Neural cell (in vitro differentiated cells): ENCODE data around the gene ADIPOQ. TPM values are rescaled to one million over a fixed set of nuclear protein-coding genes. Genes with fewer than 3 reads are reported as not detected.
"Not testable (repeated sequence)": the region's sequence is repeated elsewhere in the genome, so short reads cannot be mapped to it uniquely, and the experiment has no call there.

Experiments
- H2AFZ ChIP-seq: fragments of 200-600, 300-800 bp; sonication (generic), shearing (Covaris generic); 2 replicates; pipeline ENCODE4 v1.6.0; 2014; ENCODE audit warnings: low read depth, mild to moderate bottlenecking, antibody characterized with exemption, low read length, moderate library complexity
- H3F3A ChIP-seq: fragments of 200-600 bp; shearing (Covaris generic); 2 replicates; pipeline ENCODE4 v1.6.1; 2016; ENCODE audit warnings: mild to moderate bottlenecking, moderate library complexity, mixed read lengths, antibody characterized with exemption, low read length; ENCODE audit not compliant: insufficient read depth, poor library complexity, severe bottlenecking
- H3K27ac ChIP-seq: fragments of 200-600, 300-800 bp; sonication (generic), shearing (Covaris generic); 2 replicates; pipeline ENCODE4 v1.5.1; 2014; ENCODE audit warnings: mild to moderate bottlenecking, low read length, moderate library complexity
- H3K27me3 ChIP-seq: fragments of 300-800, 200-600 bp; sonication (generic), shearing (Covaris generic); 2 replicates; pipeline ENCODE4 v1.6.0; 2014; ENCODE audit warnings: mild to moderate bottlenecking, low read depth, low read length, moderate library complexity; ENCODE audit not compliant: insufficient read depth
- H3K36me3 ChIP-seq: fragments of 300-800, 200-600 bp; sonication (generic), shearing (Covaris generic); 2 replicates; pipeline ENCODE4 v1.5.1; 2014; ENCODE audit warnings: mild to moderate bottlenecking, antibody characterized with exemption, low read length, moderate library complexity; ENCODE audit not compliant: insufficient read depth
- H3K4me2 ChIP-seq: fragments of 300-800, 200-600 bp; sonication (generic), shearing (Covaris generic); 2 replicates; pipeline ENCODE4 v1.6.0; 2014; ENCODE audit warnings: mild to moderate bottlenecking, low read length
- H3K4me3 ChIP-seq: fragments of 300-800, 200-600 bp; sonication (generic), shearing (Covaris generic); 2 replicates; pipeline ENCODE4 v1.5.1; 2014; ENCODE audit warnings: mild to moderate bottlenecking, low read length, moderate library complexity
- H3K79me2 ChIP-seq: fragments of 200-600 bp; shearing (Covaris generic); replicated peaks from 2 replicates; pipeline ENCODE4 v1.6.0; 2014; ENCODE audit warnings: mild to moderate bottlenecking, low read length, moderate library complexity; ENCODE audit not compliant: insufficient read depth
- H3K9ac ChIP-seq: fragments of 300-800, 200-600 bp; sonication (generic), shearing (Covaris generic); 2 replicates; pipeline ENCODE4 v1.6.1; 2016; ENCODE audit warnings: mild to moderate bottlenecking, low read length, mixed read lengths
- H3K9me2 ChIP-seq: fragments of 200-600 bp; shearing (Covaris generic); 2 replicates; pipeline ENCODE4 v1.6.1; 2016; ENCODE audit warnings: mild to moderate bottlenecking, low read length, mixed read lengths; ENCODE audit not compliant: insufficient read depth
- H3K9me3 ChIP-seq: fragments of 200-600, 300-800 bp; sonication (generic), shearing (Covaris generic); 2 replicates; pipeline ENCODE4 v1.6.1; 2016; ENCODE audit warnings: mild to moderate bottlenecking, mixed run types, low read length, moderate library complexity, mixed read lengths
- H4K20me1 ChIP-seq: fragments of 200-600 bp; shearing (Covaris generic); 2 replicates; pipeline ENCODE4 v1.6.1; 2016; ENCODE audit warnings: mild to moderate bottlenecking, mixed run types; ENCODE audit not compliant: insufficient read depth
- EP300 ChIP-seq: fragments of 450-650 bp; conservative IDR thresholded peaks from 2 replicates; pipeline ENCODE4 v1.6.1; 2014; ENCODE audit warnings: antibody characterized with exemption, mild to moderate bottlenecking, moderate library complexity; ENCODE audit not compliant: poor library complexity, severe bottlenecking
- EZH2 ChIP-seq: fragments of 200-600, 300-800 bp; shearing (Covaris generic), sonication (generic); IDR thresholded peaks from 2 replicates; pipeline ENCODE4 v1.6.1; 2014; ENCODE audit warnings: antibody characterized with exemption, low read length, borderline replicate concordance, mild to moderate bottlenecking; ENCODE audit not compliant: insufficient read depth, poor library complexity, severe bottlenecking
- MXI1 ChIP-seq: fragments of 450-650 bp; conservative IDR thresholded peaks from 2 replicates; pipeline ENCODE4 v1.6.1; 2014; ENCODE audit warnings: antibody characterized with exemption, mild to moderate bottlenecking; ENCODE audit not compliant: poor library complexity, severe bottlenecking
- POLR2AphosphoS5 ChIP-seq: IDR thresholded peaks from 2 replicates; pipeline ENCODE4 v1.6.1; 2012
- RAD21 ChIP-seq: fragments of 450-650 bp; conservative IDR thresholded peaks from 2 replicates; pipeline ENCODE4 v1.6.1; 2014; ENCODE audit warnings: antibody characterized with exemption, mild to moderate bottlenecking, moderate library complexity
- REST ChIP-seq: IDR thresholded peaks from 2 replicates; pipeline ENCODE4 v1.6.1; 2012; ENCODE audit warnings: borderline replicate concordance
- SMC3 ChIP-seq: fragments of 450-650 bp; conservative IDR thresholded peaks from 2 replicates; pipeline ENCODE4 v1.6.1; 2014; ENCODE audit warnings: antibody characterized with exemption, mild to moderate bottlenecking, moderate library complexity; ENCODE audit not compliant: poor library complexity
- TAF1 ChIP-seq: IDR thresholded peaks from 2 replicates; pipeline ENCODE4 v1.6.1; 2012; ENCODE audit warnings: low read depth
- polyA plus RNA-seq: library from polyadenylated mRNA; depleted of rRNA; stranded (reverse); fragments of >200 nt; gene quantifications from 2 replicates; pipeline ENCODE4 v1.2.3, GENCODE V29; 2014
- TF ChIP-seq, protein P1 (sequence below): fragments of 450-650 bp; IDR thresholded peaks from 2 replicates; pipeline ENCODE4 v1.5.1; 2014; ENCODE audit warnings: antibody characterized with exemption, mild to moderate bottlenecking, moderate library complexity; ENCODE audit not compliant: poor library complexity, severe bottlenecking

ADIPOQ gene
- polyA plus RNA-seq, 1 donor from 2014 or later, result not detected

GRCh38 chr3:186854954-186855353 is 12.4 kb downstream of the ADIPOQ start:
- Histone ChIP-seq H3K27me3 (no peaks in the 10 kb centered on the region), H3K9ac (no peak overlapping the region), H3K4me2 (no peak overlapping the region), H3K27ac (no peak overlapping the region), H3F3A (no peaks in the 10 kb centered on the region), H3K4me3 (no peak overlapping the region), H3K36me3 (no peaks in the 10 kb centered on the region), H3K9me2 (no peaks in the 10 kb centered on the region), H3K9me3 (no peaks in the 10 kb centered on the region), H4K20me1 (no peaks in the 10 kb centered on the region), H2AFZ (no peak overlapping the region), H3K79me2 (no peaks in the 10 kb centered on the region)
- TF ChIP-seq REST (no peak), MXI1 (no peak), EZH2 (no peak), POLR2AphosphoS5 (no peak), EP300 (no peak), RAD21 (no peak), TAF1 (no peak), SMC3 (no peak)
- TF ChIP-seq, protein P1, sequence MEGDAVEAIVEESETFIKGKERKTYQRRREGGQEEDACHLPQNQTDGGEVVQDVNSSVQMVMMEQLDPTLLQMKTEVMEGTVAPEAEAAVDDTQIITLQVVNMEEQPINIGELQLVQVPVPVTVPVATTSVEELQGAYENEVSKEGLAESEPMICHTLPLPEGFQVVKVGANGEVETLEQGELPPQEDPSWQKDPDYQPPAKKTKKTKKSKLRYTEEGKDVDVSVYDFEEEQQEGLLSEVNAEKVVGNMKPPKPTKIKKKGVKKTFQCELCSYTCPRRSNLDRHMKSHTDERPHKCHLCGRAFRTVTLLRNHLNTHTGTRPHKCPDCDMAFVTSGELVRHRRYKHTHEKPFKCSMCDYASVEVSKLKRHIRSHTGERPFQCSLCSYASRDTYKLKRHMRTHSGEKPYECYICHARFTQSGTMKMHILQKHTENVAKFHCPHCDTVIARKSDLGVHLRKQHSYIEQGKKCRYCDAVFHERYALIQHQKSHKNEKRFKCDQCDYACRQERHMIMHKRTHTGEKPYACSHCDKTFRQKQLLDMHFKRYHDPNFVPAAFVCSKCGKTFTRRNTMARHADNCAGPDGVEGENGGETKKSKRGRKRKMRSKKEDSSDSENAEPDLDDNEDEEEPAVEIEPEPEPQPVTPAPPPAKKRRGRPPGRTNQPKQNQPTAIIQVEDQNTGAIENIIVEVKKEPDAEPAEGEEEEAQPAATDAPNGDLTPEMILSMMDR, result no peak

DNA sequence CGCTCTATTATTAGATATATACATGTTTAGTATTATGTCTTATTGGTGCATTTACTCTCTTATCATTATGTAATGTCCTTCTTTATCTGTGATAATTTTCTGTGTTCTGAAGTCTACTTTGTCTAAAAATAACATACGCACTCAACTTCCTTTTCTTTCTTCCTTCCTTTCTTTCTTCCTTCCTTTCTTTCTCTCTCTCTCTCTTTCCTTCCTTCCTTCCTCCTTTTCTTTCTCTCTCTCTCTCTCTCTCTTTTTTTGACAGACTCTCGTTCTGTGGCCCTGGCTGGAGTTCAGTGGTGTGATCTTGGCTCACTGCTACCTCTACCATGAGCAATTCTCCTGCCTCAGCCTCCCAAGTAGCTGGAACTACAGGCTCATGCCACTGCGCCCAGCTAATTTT is 15.2 kb downstream of the ADIPOQ start:
- Histone ChIP-seq H3K4me2 (no peak overlapping the region), H3K27me3 (no peaks in the 10 kb centered on the region), H3K9me3 (no peaks in the 10 kb centered on the region), H3F3A (no peaks in the 10 kb centered on the region), H3K9ac (no peak overlapping the region), H3K9me2 (no peaks in the 10 kb centered on the region), H3K4me3 (no peak overlapping the region), H4K20me1 (no peaks in the 10 kb centered on the region), H3K27ac (no peak overlapping the region), H2AFZ (no peak overlapping the region), H3K36me3 (no peaks in the 10 kb centered on the region), H3K79me2 (no peaks in the 10 kb centered on the region)
- TF ChIP-seq REST (no peak), TAF1 (no peak), POLR2AphosphoS5 (no peak), SMC3 (no peak), EP300 (no peak), MXI1 (no peak), EZH2 (no peak), RAD21 (no peak)
- TF ChIP-seq, protein P1, result no peak

DNA sequence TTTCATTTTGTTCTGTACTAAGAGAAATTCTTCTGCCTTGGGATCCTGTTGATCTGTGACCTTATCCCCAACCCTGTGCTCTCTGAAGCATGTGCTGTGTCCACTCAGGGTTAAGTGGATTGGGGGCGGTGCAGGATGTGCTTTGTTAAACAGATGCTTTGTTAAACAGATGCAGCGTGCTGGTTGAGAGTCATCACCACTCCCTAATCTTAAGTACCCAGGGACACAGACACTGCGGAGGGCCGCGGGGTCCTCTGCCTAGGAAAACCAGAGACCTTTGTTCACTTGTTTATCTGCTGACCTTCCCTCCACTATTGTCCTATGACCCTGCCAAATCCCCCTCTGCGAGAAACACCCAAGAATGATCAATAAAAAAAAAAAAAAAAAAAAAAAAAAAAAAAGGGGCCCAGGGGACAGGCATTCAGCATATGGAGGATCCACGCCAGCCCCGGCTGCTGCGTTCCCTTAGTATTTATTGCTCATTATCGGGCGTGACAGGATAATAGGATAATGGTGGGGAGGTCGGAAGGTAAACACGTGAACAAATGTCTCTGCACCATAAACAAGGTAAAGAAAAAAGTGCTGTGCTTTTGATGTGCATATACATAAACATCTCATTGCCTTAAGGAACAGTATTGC is 22.8 kb downstream of the ADIPOQ start:
- H3K27me3 ChIP-seq, H3K9ac ChIP-seq, H2AFZ ChIP-seq, H3K27ac ChIP-seq, H3K9me2 ChIP-seq, H4K20me1 ChIP-seq, H3F3A ChIP-seq, H3K79me2 ChIP-seq, H3K4me3 ChIP-seq, H3K36me3 ChIP-seq, H3K4me2 ChIP-seq, H3K9me3 ChIP-seq: not testable (repeated sequence)
